Suprapubic skin (tissue), 4 donors: ENCODE results near the gene C2. TPM values are rescaled to one million over a fixed set of nuclear protein-coding genes. Genes with fewer than 3 reads are reported as not detected.
"Not testable (repeated sequence)": the region's sequence is repeated elsewhere in the genome, so short reads cannot be mapped to it uniquely, and the experiment has no call there.

Experiments
- DNase-seq, 2 donors: peaks; one replicate each; pipeline ENCODE4 v3.0.0-alpha.2; 2019; ENCODE audit warnings: low spot score in 2 of 2
- H3K27ac ChIP-seq: fragments of 200-600 bp; sonication (generic); one replicate; pipeline ENCODE4 v1.5.1; 2019
- H3K27me3 ChIP-seq: fragments of 200-600 bp; sonication (generic); one replicate; pipeline ENCODE4 v1.5.1; 2019
- H3K36me3 ChIP-seq: fragments of 200-600 bp; sonication (generic); one replicate; pipeline ENCODE4 v1.5.1; 2019
- H3K4me1 ChIP-seq: fragments of 200-600 bp; sonication (generic); one replicate; pipeline ENCODE4 v1.5.1; 2019
- H3K4me3 ChIP-seq: fragments of 200-600 bp; sonication (generic); one replicate; pipeline ENCODE4 v1.5.1; 2019; ENCODE audit warnings: mild to moderate bottlenecking
- H3K9me3 ChIP-seq: fragments of 200-600 bp; sonication (generic); one replicate; pipeline ENCODE4 v1.5.1; 2019
- CTCF ChIP-seq, 2 donors: fragments of 200-600 bp in 1 of 2; fragments of 450-650 bp in 1 of 2; sonication (generic) in 1 of 2; IDR thresholded peaks; one replicate each; pipeline ENCODE4 v1.5.1; 2016 to 2019; ENCODE audit warnings: antibody characterized with exemption in 2 of 2, mild to moderate bottlenecking in 1 of 2, moderate library complexity in 1 of 2
- EP300 ChIP-seq: sonication (generic); formaldehyde crosslinking; IDR thresholded peaks from one replicate; pipeline ENCODE4 v1.6.1; 2017; ENCODE audit warnings: antibody characterized with exemption
- POLR2A ChIP-seq, 2 donors: fragments of 450-650 bp; IDR thresholded peaks; one replicate each; pipeline ENCODE4 v1.6.1; 2017; ENCODE audit warnings: antibody characterized with exemption in 2 of 2, mild to moderate bottlenecking in 2 of 2, moderate library complexity in 2 of 2
- POLR2AphosphoS5 ChIP-seq, 3 donors: sonication (generic); formaldehyde crosslinking; IDR thresholded peaks; one replicate each; pipeline ENCODE4 v1.6.1; 2017; ENCODE audit warnings: antibody characterized with exemption in 3 of 3
- WGBS: methylation state at CpG from one replicate; pipeline ENCODE4 v1.1.5; 2018; 5-methylcytosine and 5-hydroxymethylcytosine counted together
- total RNA-seq, 4 donors: library from RNA; depleted of rRNA; stranded (reverse); fragments of >200 nt; gene quantifications; one replicate each; pipeline ENCODE4 v1.1.0, GENCODE V29; 2016

Gene C2
- total RNA-seq, 4 donors from 2014 or later, result 2.6 to 6.4 (median 4.1) TPM

- Histone ChIP-seq H3K4me3 (no peak overlapping the region), H3K4me1 (no peaks in the 10 kb centered on the region), H3K36me3 (no peaks in the 10 kb centered on the region), H3K9me3 (no peaks in the 10 kb centered on the region), H3K27me3 (no peaks in the 10 kb centered on the region), H3K27ac (no peak overlapping the region)
- TF ChIP-seq CTCF (IDR thresholded peaks at IDR 0.05) (no peak), POLR2AphosphoS5 (IDR thresholded peaks at IDR 0.05) (no peak), EP300 (no peak), POLR2A (IDR thresholded peaks at IDR 0.05) (no peak)
- 65% methylated on average over 2 of the region's 2 CpGs for WGBS
- DNase-seq, result no peak
These were observed 6.7 kb upstream of the C2 start for GRCh38 chr6:31920811-31921210.

GRCh38 chr6:31922942-31923341 lies 4.6 kb upstream of the C2 start:
- TF ChIP-seq POLR2AphosphoS5 (IDR thresholded peaks at IDR 0.05) (no peak), CTCF (IDR thresholded peaks at IDR 0.05) (no peak), POLR2A (IDR thresholded peaks at IDR 0.05) (no peak), EP300 (no peak)
- WGBS, result 24% methylated on average over 5 of the region's 5 CpGs
- no peak overlapping the region for H3K27ac ChIP-seq
- no peaks in the 10 kb centered on the region for H3K36me3 ChIP-seq
- no peaks in the 10 kb centered on the region for H3K4me1 ChIP-seq
- H3K9me3 ChIP-seq, result no peaks in the 10 kb centered on the region
- no peaks in the 10 kb centered on the region for H3K27me3 ChIP-seq
- no peak for DNase-seq
- H3K4me3 ChIP-seq, result no peak overlapping the region

GRCh38 chr6:31927863-31928671 lies 550 bp downstream of the C2 start:
- TF ChIP-seq EP300 (no peak), POLR2AphosphoS5 (IDR thresholded peaks at IDR 0.05) (no peak), CTCF (IDR thresholded peaks at IDR 0.05) (no peak), POLR2A (IDR thresholded peaks at IDR 0.05) (no peak)
- WGBS, result 81% methylated on average over 11 of the region's 11 CpGs
- no peak for DNase-seq
- no peaks in the 10 kb centered on the region for H3K36me3 ChIP-seq
- H3K4me1 ChIP-seq, result no peaks in the 10 kb centered on the region
- no peaks in the 10 kb centered on the region for H3K9me3 ChIP-seq
- no peaks in the 10 kb centered on the region for H3K27me3 ChIP-seq
- H3K27ac ChIP-seq, result no peak overlapping the region
- peak overlapping the region; percentile 26 for H3K4me3 ChIP-seq

- no peak overlapping the region for H3K4me3 ChIP-seq
- no peak overlapping the region for H3K27ac ChIP-seq
These were observed 1.1 kb downstream of the C2 start for GRCh38 chr6:31928672-31928939.

GRCh38 chr6:31930962-31931361 lies 3.4 kb downstream of the C2 start:
- Histone ChIP-seq H3K27me3 (no peaks in the 10 kb centered on the region), H3K9me3 (no peaks in the 10 kb centered on the region), H3K27ac (no peak overlapping the region), H3K4me3 (no peak overlapping the region), H3K36me3 (no peaks in the 10 kb centered on the region), H3K4me1 (no peaks in the 10 kb centered on the region)
- no peak for TF ChIP-seq EP300
- no peak for TF ChIP-seq CTCF (IDR thresholded peaks at IDR 0.05)
- no peak for TF ChIP-seq POLR2A (IDR thresholded peaks at IDR 0.05)
- TF ChIP-seq POLR2AphosphoS5 (IDR thresholded peaks at IDR 0.05), result no peak
- no peak for DNase-seq
- 89% methylated on average over 1 of the region's 1 CpG for WGBS

More at GRCh38 chr6:31928672-31928939, 1.1 kb downstream of the C2 start:
- H3K9me3 ChIP-seq, result no peaks in the 10 kb centered on the region
- no peaks in the 10 kb centered on the region for H3K4me1 ChIP-seq
- TF ChIP-seq CTCF (IDR thresholded peaks at IDR 0.05), result no peak
- TF ChIP-seq POLR2A (IDR thresholded peaks at IDR 0.05), result no peak
- no peak for TF ChIP-seq EP300
- TF ChIP-seq POLR2AphosphoS5 (IDR thresholded peaks at IDR 0.05), result no peak
- 85% methylated on average over 5 of the region's 9 CpGs for WGBS
- no peaks in the 10 kb centered on the region for H3K27me3 ChIP-seq
- no peaks in the 10 kb centered on the region for H3K36me3 ChIP-seq
- DNase-seq, result no peak

GRCh38 chr6:31932137-31932536 lies 4.6 kb downstream of the C2 start:
- WGBS, result 95% methylated on average over 8 of the region's 32 CpGs
- not testable (repeated sequence) for H3K9me3 ChIP-seq, DNase-seq, H3K4me3 ChIP-seq, H3K4me1 ChIP-seq, H3K36me3 ChIP-seq, H3K27ac ChIP-seq, H3K27me3 ChIP-seq
